NCI-H345 treated with DMSO at 0.1 percent for 48 hours (cell line): ENCODE measurements around the gene CEP128.

Experiments used
- DNase-seq: peaks from one replicate; lab custom pipeline; 2025; ENCODE audit not compliant: unreplicated experiment; lab: John Stamatoyannopoulos, UW

CEP128 gene

GRCh38 chr14:80494769-80495168 is 446.8 kb downstream of the CEP128 start:
- no peak for DNase-seq

- no peak for DNase-seq
These were observed 447.9 kb downstream of the CEP128 start for GRCh38 chr14:80493620-80494019.

GRCh38 chr14:80491650-80492049 is 449.9 kb downstream of the CEP128 start:
- DNase-seq = no peak

GRCh38 chr14:80491131-80491530 is 450.4 kb downstream of the CEP128 start:
- DNase-seq = no peak

GRCh38 chr14:80489513-80489912 is 452.0 kb downstream of the CEP128 start:
- no peak for DNase-seq

- DNase-seq = no peak
These were observed 455.8 kb downstream of the CEP128 start for GRCh38 chr14:80485764-80486163.

- no peak for DNase-seq
These were observed 458.2 kb downstream of the CEP128 start for GRCh38 chr14:80483331-80483730.

- no peak for DNase-seq
These were observed 464.0 kb downstream of the CEP128 start for GRCh38 chr14:80477388-80478160.

GRCh38 chr14:80475074-80475473 is 466.5 kb downstream of the CEP128 start:
- DNase-seq = no peak

GRCh38 chr14:80468331-80469122 is 473.0 kb downstream of the CEP128 start:
- no peak for DNase-seq

GRCh38 chr14:80465546-80466220 is 475.9 kb downstream of the CEP128 start:
- no peak for DNase-seq

DNA sequence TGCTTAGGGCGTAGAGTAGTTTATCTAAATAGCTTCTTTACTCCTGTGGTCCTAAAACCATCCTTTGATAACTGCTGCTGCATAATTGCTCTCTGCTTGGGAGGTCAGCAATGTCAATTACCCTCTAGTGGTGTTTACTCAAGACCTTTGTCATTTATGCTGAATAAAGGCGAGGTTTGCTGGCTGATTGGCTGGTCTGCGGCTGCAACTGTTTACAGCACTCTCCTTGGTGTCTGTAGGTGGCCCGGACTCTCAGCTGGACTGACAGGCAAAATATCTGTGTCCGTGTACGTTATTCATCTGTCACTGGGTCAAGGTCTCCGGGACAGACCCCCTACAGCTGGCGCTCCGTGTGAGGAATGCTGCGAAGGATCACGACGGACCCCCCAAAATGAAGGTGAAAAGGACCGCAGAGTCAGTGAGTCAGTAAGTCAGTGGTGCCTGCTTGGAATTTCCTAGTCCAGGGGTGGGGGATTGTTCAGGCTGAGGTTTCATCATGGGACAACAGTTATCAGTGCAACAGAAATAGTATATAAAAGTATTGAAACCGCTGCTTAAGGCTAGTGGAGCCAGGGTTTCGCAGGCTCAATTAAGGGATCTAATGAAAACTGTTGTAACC is 476.9 kb downstream of the CEP128 start:
- no peak for DNase-seq

- DNase-seq = no peak
These were observed 485.3 kb downstream of the CEP128 start for GRCh38 chr14:80456209-80456608.

GRCh38 chr14:80455031-80455430 is 486.5 kb downstream of the CEP128 start:
- no peak for DNase-seq

- no peak for DNase-seq
These were observed 493.3 kb downstream of the CEP128 start for GRCh38 chr14:80448267-80448666.

DNA sequence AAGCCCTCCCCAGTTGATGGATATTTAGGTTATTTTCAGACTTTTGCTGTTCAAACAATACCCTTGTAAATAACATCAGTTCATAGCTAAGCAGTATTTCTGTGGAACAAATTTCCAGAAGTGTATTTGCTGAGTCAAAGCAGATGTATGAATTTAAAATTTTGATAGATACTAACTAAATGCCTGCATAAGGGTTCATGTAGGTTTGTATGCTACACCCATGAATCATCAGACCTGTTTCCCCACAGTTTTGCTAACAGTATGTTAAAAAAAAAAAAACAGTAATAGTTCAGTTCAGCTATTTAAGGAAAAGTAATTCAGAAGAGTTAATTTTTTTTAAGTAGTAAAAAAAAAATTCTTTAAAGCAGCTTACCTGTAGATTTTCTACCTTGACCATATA is 494.1 kb downstream of the CEP128 start:
- DNase-seq = no peak
